Dermis blood vessel endothelial cell (primary cell): ENCODE data around the gene SLC6A12. TPM values are rescaled to one million over a fixed set of nuclear protein-coding genes. Genes with fewer than 3 reads are reported as not detected.
A peak's percentile ranks its signal among the peaks of the same experiment; 100 is the strongest.
"Not testable (repeated sequence)": the region's sequence is repeated elsewhere in the genome, so short reads cannot be mapped to it uniquely, and the experiment has no call there.

Experiments used
- DNase-seq: peaks from one replicate; pipeline ENCODE4 v3.0.0; 2010
- total RNA-seq: library from RNA; depleted of rRNA; stranded (reverse); fragments of >200 nt; gene quantifications from 2 replicates; pipeline ENCODE4 v1.2.3, GENCODE V29; 2014

SLC6A12 gene
- total RNA-seq, 1 donor from 2014 or later: 0.34 TPM

DNA sequence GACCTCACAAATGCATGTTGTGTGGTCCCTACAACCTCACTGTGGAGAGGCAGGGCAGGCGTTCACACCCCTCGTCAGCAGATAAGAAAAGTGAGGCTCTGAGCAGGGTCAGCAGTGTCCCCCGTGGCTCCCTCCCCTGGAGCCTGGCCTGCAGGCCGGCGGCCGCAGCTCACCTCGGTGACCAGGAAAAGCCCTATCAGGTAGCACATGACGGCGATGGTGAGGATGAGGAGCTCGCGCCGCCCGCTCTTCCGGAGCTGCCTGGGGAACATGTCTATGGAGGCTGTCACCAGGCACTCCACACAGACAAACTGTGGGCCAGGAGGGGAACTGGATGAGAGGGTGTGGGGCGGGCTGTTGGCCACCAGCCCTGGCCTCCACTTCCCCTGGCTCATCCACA, 18.0 kb downstream of the SLC6A12 start:
- DNase-seq: no peak

DNA sequence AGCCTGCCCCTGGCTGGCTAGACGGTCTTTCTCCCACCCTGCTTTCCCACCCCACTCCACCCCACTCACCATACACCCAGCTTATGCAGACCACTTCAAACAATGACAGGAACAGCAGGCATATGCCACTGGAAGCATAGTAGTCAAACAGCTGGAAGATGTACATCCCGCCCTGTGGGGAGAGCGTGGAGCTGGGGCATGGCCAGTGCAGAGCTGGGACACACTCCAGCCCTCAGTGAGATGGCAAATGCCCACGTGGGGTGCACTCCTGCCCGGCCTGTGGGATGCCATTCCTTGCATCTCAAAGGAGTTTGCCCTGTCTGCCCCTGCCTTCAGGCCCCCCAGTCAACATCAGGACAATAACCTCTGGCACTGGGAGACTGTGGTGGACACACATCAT, 18.8 kb downstream of the SLC6A12 start:
- DNase-seq: no peak

DNA sequence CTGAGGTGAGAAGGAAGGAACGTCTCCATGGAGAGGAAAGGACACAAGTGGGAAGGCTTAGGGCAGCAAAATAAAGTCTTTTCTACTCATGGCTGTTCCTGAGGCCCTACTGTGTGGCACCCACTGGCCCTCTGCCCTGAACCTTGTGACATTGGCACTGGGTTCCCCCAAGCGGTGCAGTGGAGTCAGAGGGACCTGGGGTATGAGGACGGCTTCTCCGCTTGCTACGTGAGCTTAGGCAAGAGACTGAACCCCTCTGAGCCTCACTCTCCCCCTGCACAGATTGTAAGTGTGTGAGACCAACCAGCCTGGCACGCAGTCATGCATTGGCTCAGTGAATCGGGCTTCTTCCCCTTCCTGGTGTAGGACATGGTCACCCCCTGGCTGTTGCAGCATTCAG, 19.7 kb downstream of the SLC6A12 start:
- no peak for DNase-seq

DNA sequence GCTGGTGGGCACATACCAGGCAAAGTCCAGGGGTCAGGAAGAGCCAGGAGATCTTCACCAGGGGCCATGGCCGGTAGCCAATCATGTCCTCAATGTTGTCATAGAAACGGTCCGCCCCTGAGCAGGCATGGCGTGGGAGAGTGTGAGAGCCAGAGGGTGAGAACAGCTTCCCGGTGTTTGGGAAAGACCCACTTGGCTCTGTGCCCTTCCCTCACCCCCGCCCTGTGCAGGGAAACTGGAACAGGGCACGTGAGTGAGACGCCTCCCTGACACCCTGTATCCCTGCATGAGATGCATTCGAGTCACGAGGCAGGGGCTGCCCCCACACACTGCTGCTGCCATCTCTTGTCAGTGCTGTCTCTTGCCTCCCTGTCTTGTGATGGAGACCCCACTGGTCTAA, 20.7 kb downstream of the SLC6A12 start:
- DNase-seq: no peak

DNA sequence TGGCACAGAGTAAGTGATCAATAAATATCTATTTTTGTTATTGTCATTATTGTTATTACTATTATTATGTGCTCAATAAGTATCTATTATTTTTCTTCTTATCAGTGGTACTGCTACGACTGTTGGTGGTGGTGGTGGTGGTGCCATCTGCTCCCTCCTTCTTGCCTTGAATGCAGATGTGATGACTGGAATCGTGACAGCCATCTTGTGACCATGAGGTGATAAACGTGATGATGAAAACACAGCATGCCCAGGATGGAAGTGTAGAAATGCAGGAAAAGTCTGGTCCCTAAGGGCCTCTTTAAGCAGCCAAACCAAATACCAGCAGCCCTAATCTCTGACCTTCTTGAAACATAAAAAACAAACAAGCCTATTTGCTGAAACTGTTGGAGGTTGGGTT, 22.4 kb downstream of the SLC6A12 start:
- no peak for DNase-seq

DNA sequence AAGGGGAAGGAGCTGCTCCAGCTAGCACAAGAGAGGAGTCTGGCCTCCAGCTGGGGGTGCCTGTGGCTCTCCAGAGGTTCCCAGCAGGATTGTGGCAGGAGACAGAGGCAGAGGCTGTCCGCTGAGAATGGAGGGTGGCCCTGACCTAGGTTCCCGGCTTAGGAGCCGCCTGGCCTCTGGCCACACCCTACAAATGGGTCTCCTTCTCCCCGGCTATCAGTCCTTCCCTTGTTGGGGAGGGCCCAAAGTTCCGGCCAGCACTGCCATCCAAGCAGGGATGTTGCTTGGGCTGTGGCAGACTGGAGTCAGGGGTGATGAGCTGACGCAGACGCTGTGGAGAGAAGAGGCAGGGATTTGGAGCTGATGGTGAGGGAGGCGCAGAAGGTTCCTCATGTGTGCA, 23.1 kb downstream of the SLC6A12 start:
- no peak for DNase-seq

DNA sequence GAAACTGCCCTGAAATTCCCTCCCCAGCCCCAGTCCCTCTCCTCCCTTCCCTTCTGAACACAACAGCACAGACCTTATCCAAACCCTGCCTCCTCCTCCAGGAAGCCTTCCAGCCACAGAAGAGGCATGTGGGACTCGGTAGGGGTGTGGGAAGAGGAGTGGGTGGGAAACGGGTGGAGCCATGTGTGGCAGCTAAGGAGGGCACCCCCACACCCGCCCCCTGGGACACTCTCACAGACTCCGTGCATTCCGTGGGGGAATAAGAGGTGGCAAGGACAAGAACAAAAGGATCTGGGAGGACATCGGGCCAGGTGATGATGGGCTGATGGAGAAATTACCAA, 24.4 kb downstream of the SLC6A12 start:
- DNase-seq: no peak

DNA sequence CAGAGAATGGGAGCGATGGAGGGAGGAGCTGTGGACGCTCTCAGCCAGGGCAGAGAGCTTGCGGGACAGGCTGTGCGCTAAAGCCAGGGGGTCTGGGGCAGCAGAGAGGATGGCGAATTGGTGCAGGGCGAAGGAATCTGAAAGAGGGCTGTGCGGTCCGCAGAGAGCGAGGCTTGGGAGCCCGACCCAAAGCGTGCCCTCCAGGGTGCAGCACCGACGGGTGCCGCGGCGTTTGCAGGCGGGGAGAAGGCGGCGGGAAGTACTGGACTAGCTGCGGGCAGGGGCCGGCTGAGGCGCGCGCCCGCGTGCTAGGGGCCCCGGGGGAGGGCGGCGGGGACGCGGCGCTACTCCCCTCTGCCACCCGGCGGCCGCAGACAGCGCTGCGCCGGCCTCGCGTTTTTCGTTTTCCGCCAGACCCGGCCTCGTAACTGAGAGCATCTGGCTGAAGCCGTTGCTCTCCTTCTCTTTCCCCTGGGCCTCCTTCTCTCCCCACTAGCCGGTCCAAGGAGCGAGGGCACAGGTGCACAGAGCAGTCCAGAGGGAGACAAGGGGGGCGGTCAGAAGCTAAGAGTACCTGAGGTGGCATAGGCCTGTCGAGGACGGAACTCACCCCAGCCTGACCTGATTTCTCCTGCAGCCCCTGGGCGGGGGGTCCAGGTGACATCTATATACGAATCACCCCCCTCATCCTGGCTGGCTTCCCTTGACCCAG, 24.9 kb downstream of the SLC6A12 start:
- DNase-seq: peak; percentile 67

DNA sequence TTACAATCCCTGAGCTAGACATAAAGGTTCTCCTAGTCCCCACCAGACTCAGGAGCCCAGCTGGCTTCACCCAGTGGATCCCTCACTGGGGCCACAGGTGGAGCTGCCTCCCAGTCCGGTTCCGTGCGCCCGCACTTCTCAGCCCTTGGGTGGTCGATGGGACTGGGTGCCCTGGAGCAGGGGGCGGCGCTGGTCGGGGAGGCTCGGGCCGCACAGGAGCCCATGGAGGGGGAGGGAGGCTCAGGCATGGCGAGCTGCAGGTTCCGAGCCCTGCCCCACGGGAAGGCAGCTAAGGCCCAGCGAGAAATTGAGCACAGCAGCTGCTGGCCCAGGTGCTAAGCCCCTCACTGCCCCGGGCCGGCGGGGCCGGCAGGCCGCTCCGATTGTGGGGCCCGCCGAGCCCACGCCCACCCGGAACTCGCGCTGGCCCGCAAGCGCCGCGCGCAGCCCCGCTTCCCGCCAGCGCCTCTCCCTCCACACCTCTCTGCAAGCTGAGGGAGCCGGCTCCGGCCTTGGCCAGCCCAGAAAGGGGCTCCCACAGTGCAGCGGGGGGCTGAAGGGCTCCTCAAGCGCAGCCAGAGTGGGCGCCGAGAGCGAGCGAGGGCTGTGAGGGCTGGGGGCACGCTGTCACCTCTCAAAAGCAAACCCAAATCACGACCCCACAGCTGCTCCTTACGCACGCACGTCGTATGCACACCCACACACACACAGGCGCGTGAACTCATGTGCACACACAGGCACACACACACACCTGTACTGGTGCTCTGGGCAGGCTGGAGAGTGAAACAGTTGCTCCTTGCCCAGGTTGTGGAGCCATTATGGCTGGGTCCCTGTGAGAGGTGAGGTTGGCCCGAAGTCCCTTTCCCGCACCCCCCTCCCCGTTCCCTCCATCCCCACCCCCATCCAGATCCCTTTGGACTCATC, 25.7 kb downstream of the SLC6A12 start:
- DNase-seq: not testable (repeated sequence)

DNA sequence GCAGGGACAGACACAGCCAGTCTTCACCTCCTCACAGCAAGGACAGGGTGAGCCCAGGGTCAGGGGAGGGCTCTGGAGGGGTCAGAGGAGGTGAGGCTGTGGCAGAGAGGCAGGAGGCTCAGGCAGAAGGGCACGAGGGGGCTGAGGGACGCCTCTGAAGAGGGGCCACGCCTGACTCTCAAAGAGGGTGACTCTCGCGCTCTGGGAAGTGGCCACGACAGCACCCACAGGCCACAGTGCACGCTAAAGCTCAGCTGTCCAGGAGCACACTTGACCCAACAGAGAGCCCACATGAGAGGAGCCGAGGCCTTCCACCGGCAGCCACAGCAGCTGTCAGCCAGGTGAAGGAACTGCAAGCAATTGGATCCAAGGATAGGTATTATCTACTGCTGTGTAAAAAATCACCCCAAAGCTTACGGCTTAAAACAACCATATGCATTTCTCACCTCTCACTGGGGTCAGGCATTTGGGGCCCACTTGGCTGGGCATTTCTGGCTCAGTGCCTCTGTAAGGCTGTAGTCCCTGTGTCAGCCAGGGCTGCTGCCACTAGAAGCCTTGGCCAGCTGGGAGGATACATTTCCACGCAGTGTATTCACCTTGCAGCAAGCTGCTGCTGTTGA, 27.8 kb downstream of the SLC6A12 start:
- no peak for DNase-seq

DNA sequence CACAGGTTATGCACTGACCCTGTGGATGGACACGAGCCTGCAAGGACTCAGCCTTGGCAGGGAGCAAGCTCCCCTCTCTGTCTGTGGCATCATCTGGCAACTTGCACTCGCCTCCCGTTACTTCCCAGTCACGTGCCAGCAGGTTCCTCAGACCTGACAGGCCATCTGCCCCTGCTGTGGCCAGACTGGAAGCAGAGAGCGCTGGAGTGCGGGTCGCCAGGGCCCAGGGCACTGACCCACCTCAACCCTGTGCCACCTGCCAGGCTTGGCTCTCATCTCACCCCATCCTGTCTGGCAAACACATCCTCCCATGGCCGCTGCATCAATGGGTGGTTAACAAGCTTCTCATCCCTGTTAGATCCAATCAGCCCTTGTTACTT, 28.4 kb downstream of the SLC6A12 start:
- DNase-seq: no peak

DNA sequence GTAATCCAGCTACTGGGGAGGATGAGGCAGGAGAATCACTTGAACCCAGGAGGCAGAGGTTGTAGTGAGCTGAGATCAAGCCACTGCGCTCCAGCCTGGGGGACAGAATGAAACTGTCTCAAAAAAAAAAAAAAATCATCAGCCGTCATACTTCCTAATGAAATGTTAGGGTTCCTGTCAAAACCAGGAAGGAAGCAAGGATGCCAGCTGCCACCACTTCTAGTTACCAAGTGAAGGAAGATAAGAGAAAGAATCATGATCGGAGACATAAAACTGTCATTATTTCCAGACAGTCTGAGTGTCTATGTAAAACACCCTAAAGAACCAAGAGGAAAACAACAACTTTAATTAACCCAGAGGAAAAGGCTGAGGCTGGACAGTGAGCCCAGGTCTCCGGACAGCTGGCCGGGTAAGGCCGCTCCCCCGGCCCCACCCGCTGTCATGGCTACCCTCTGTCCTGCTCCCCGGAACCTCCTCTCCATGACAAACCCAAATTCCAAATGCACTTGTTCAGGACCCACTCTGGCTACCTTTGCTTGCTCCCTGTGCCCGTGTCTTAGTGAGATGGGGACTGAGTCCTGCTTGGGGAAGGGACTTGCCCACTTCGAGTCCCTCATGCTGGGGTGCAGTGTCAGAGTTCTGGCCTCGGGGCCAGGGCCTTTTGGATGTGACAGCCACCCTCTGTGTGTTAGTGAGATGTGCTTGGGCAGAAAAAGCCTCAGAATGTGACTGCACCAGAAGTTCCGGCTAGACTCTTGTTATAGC, 29.0 kb downstream of the SLC6A12 start:
- no peak for DNase-seq

DNA sequence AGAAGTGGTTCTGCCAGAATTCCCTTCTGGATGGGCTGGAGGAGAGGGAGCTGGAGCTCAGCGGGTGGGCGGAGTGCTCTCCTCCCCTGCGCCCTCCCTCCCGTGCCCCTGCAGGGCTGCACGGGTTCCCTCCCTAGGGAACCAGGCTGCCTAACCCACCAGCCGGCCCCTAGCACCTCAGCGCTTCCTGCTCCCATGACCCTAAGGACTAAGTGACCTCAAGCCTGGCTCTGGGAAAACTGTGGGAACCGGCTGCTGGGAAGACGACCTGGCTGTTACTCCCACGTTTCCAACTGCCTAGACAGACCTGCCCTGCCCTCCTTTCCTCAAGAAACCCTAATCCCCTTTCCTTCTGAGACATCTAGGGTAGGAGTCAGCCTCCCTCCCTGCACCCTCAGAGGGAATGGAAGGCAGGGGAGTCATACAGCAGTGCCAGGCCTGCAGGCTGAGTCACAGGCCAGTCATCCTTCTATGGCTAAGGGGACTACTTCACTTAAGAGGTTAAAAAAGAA, 31.5 kb downstream of the SLC6A12 start:
- DNase-seq: peak; percentile 32

DNA sequence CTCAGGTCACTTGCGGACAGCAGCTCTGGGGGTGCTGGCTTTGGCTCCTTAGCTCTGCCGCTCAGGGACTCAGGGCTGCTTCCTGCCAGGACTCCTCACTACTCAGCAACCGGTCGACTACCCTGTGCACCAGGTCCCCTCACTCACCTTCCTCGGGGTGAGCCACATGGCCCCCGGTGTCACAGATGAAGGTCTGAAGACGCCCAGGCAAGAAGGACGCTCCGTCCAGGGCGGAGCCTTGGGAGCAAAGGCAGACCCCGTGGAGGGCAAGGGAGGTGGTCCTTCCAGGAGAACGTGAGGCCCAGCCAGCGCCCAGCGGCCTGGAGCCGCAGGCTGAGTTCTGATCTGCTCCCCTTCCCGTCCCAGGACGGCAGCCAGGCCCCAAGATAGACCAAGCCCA, 32.0 kb downstream of the SLC6A12 start:
- no peak for DNase-seq

DNA sequence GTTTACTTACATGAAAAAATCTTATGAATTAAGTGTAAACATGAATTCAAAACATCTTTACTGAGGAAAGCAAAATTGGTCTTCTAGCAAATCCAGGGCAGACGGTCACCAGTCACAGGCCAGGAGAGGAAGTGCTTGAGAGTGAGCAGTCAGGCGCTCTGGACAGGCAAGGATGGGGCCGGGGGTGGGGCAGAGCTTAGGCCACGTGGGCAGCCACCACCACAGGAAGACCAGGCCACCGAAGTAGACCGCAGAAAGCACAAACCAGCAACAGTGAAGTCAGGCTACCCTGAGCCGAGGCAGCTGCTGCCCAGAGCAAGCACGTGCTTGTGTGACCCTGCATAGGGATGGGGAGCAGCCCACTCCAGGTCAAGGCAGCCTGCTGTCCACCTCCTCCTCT, 33.5 kb downstream of the SLC6A12 start:
- DNase-seq: peak; percentile 50

DNA sequence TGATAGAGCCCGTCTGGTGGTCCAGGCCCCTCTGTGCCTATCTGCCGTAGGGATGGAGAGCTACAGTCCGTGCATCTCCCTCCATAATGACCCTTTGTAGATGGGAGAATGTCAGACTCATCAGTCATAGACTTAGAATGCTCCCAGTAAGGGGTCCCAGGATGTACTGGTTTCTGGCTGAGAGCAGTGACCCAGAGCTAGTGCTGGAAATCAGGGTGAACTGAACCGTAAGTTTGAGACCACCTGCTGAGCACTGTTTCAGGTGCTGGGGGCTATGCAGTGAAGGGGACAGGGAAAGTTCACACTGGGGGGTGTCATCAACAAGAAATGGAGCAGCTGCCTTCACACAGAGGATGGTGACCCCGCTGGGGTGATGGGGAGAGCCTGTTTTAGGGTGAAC, 34.1 kb downstream of the SLC6A12 start:
- no peak for DNase-seq

DNA sequence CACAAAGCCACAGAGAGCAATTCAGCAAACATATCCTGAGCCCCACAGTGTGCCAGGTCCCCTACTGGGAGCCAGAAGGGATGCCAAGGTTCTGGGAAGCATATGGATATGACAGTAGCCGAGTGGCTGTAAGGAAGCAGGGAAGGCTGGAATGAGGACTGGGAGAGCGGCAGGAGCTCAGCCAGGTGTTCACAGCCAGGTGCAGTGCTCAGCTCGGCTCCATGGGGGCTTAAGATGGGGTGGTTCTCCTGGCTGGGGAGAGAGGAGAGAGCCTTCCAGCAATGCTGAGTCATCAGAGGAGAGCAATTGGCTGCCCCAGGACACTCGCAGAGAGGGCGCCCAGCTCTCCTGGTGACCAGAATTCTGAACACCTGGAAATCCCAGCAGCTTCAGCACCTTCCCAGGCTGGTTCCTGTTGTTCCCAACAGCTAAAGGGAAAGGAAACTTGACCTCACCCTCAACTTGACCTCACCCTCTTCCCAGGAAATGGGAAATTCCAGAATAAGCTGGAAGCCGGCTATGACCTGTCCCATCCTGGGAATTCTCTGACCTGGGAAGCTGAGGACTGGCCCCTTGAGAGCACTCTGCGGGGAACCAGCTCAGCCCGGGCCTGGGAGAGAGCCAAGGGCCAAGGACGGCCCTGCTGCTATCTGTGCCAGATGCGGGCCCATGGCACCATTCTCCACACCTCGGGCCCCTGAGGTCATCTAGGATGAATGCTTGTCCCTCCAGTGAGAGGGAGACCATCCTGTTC, 34.6 kb downstream of the SLC6A12 start:
- peak; percentile 54 for DNase-seq

DNA sequence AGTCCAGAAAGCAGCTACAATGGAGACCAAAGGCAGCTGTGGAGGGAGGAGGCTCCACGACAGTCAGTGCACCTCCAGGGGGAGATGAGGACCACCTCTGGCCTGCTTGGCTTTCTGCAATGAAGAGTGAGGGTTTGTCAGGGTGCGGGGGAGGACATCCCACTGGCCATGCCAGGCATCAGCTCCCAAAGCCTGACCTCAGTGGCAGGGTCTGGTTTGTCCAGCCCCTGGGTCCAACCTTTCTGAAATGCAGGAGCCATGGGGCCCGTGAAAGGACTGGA, 35.2 kb downstream of the SLC6A12 start:
- no peak for DNase-seq

DNA sequence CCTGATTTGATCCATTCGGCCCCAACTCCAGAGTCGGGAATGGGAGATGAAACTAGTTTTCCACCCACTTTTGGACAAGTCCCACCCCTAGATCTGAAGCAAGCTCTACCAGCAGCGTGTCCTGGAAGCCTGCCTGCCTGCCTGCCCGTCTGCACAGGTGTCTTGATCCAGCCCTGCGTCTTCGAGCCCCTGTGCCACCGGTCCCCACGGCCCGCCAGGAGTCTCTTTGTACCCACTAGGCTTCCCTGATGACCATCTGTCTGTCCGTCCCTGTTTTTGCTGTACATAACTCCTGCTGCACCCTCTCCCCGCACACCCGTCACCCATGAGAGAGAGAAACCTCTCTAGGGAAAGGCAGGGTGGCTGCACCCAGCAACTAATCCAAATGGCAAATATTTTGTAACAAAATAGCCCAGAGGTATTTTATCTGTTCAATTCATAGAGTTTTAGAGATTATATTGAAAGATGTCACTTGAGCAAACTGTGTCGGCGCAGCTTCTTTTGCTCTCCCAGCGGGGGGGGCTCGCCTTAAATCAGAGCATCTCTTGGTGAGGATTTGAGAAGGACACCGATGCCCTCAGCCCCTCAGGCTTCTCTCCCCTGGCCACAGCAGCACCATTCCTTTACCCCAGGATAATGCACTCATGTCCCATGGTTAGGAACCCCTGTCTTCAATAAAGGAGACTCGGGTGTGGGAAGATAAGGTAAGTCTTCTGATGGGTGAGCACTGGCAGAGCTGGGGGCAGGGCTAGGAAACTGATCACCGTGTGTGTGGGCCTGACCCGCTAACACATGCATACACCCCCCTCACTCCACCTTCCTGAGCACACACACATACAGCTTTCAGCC, 35.8 kb downstream of the SLC6A12 start:
- DNase-seq: no peak

DNA sequence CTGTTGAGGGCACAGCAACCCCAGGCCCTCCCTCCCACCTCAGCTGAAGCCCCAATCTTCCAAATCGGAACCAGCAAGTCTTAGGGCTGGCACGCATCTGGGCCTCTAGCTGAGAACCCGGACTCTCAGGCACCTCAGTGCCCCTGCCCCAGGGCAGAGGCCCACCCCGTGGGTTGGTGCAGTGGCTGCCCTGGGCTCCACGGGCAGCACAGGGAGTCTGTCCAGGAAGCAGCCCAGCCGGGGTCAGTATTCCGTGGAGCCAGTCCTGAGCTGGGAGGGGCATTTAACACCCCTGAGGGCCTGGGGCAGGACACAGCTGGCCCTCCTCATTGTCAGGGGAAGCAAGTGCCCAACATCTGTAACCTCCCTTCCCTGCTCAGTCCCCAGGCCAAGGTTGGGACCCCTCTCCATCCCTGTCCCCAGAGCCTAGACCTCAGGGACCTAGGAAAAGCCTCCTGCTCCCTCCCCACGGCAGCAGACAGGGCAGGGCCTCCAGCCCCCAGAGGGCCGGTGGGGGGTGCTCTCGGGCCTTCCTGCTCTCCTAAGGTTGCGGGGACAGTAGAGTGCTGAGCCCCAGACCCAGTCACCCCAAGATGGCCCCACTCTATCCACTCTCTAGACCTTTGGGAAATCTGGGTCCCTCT, 36.5 kb downstream of the SLC6A12 start:
- no peak for DNase-seq
